GM19035 (cell line): ENCODE data around the gene CLEC11A.
"Not testable (repeated sequence)": the region's sequence is repeated elsewhere in the genome, so short reads cannot be mapped to it uniquely, and the experiment has no call there.

Source experiments
- ATAC-seq: cut with Tn5 transposase; IDR thresholded peaks from one replicate; pipeline ENCODE4 v1.9.1; 2021; ENCODE audit not compliant: unreplicated experiment

Gene CLEC11A

GRCh38 chr19:50753879-50754278 is 30.7 kb downstream of the CLEC11A start:
- no peak for ATAC-seq

GRCh38 chr19:50756244-50756643 is 33.1 kb downstream of the CLEC11A start:
- ATAC-seq, result not testable (repeated sequence)

- not testable (repeated sequence) for ATAC-seq
Measured at GRCh38 chr19:50757624-50758023, 34.5 kb downstream of the CLEC11A start.

- not testable (repeated sequence) for ATAC-seq
Measured at GRCh38 chr19:50759076-50759475, 35.9 kb downstream of the CLEC11A start.

- no peak for ATAC-seq
Measured at GRCh38 chr19:50759886-50760285, 36.7 kb downstream of the CLEC11A start.

GRCh38 chr19:50761501-50761900 is 38.3 kb downstream of the CLEC11A start:
- not testable (repeated sequence) for ATAC-seq

GRCh38 chr19:50763521-50763920 is 40.4 kb downstream of the CLEC11A start:
- ATAC-seq, result not testable (repeated sequence)

- ATAC-seq, result no peak
Measured at GRCh38 chr19:50764409-50764808, 41.2 kb downstream of the CLEC11A start.

- not testable (repeated sequence) for ATAC-seq
Measured at GRCh38 chr19:50766746-50767145, 43.6 kb downstream of the CLEC11A start.

- ATAC-seq, result not testable (repeated sequence)
Measured at GRCh38 chr19:50767263-50767662, 44.1 kb downstream of the CLEC11A start.

- no peak for ATAC-seq
Measured at GRCh38 chr19:50768277-50768676, 45.1 kb downstream of the CLEC11A start.

GRCh38 chr19:50770164-50770563 is 47.0 kb downstream of the CLEC11A start, which contains the start of gene GPR32:
Gene GPR32, plus strand, starts transcription at chr19:50770464. Its CDS starts 137 bp downstream, at chr19:50770601.
- not testable (repeated sequence) for ATAC-seq

- no peak for ATAC-seq
Measured at GRCh38 chr19:50770888-50771287, 47.7 kb downstream of the CLEC11A start.

GRCh38 chr19:50772476-50772875 is 49.3 kb downstream of the CLEC11A start:
- no peak for ATAC-seq

- ATAC-seq, result not testable (repeated sequence)
Measured at GRCh38 chr19:50772912-50773311, 49.7 kb downstream of the CLEC11A start.

- not testable (repeated sequence) for ATAC-seq
Measured at GRCh38 chr19:50773454-50773853, 50.3 kb downstream of the CLEC11A start.
